ENCODE data around the gene LANCL2. TPM values are rescaled to one million over a fixed set of nuclear protein-coding genes. Genes with fewer than 3 reads are reported as not detected.

The LANCL2 gene
- total RNA-seq, 1 experiment from 2014 or later: 26.4 TPM

GRCh38 chr7:55379285-55379684 is 14.1 kb downstream of the LANCL2 start:
- H3K4me1 Mint-ChIP-seq: peaks cover 21 to 28% of the 10 kb centered on the region in 2 experiments
- H3K79me1 ChIP-seq (ENCODE audit: insufficient read depth, low read depth, low read length, poor library complexity, severe bottlenecking): no peaks in the 10 kb centered on the region
- peaks cover 5% of the 10 kb centered on the region; the same call in 1 of the 2 replicates for H3K4me1 ChIP-seq (ENCODE audit: insufficient read depth, low read length)
- H2BK5ac ChIP-seq (ENCODE audit: insufficient read length, low read length): no peak overlapping the region
- H3K4ac ChIP-seq (ENCODE audit: low read depth, low read length): no peak overlapping the region
- no peak overlapping the region for H2BK12ac ChIP-seq (ENCODE audit: insufficient read length, low read depth, low read length)
- 0 out of 2 replicates have a peak, but pooled peaks cover 2% of the 10 kb centered on the region for H3K79me2 ChIP-seq (ENCODE audit: insufficient read depth, low read length)
- no peaks in the 10 kb centered on the region for H3K27me3 Mint-ChIP-seq (ENCODE audit: low read depth)
- no peak overlapping the region for H3T11ph ChIP-seq (ENCODE audit: low read length)
- H3K9me3 Mint-ChIP-seq: peaks cover 20 to 27% of the 10 kb centered on the region in 2 experiments
- no peaks in the 10 kb centered on the region for H3K27me3 ChIP-seq (ENCODE audit: insufficient read depth, low read length)
- no peak overlapping the region; a peak in 1 of 7 replicates for H3K27ac Mint-ChIP-seq
- DNase-seq: no peak
- H3K18ac ChIP-seq (ENCODE audit: insufficient read length, low read depth, low read length): no peak overlapping the region
- no peak overlapping the region for H3K56ac ChIP-seq (ENCODE audit: insufficient read length, low read depth, low read length)
- H3K9ac ChIP-seq (ENCODE audit: extremely low read depth, insufficient read length, low read length): no peak overlapping the region
- H3K23ac ChIP-seq (ENCODE audit: insufficient read length, low read depth, low read length): no peak overlapping the region
- H3K27ac ChIP-seq (ENCODE audit: insufficient read length, low read depth, low read length): no peak overlapping the region
- H3K4me3 Mint-ChIP-seq: no peak overlapping the region
- no peak overlapping the region for H3K14ac ChIP-seq (ENCODE audit: insufficient read depth, low read length)
- H2BK20ac ChIP-seq (ENCODE audit: low read depth, low read length, poor library complexity, severe bottlenecking): no peak overlapping the region
- H4K5ac ChIP-seq (ENCODE audit: insufficient read length, low read depth, low read length): no peak overlapping the region
- no peak overlapping the region for H3K4me2 ChIP-seq (ENCODE audit: insufficient read depth, insufficient read length, low read length)
- no peak for TF ChIP-seq CTCF (conservative IDR thresholded peaks at IDR 0.05)
- H2BK120ac ChIP-seq (ENCODE audit: low read depth, low read length, poor library complexity, severe bottlenecking): no peak overlapping the region
- H3K36me3 Mint-ChIP-seq (ENCODE audit: insufficient read depth in 1 of 3, low read depth in 3 of 3): peaks cover 18 to 27% (median 20%) of the 10 kb centered on the region in 3 experiments
- no peak overlapping the region for H4K91ac ChIP-seq (ENCODE audit: insufficient read length, low read depth, low read length)
- no peak overlapping the region for H2BK15ac ChIP-seq (ENCODE audit: low read depth, low read length)
- H3K9me3 ChIP-seq (ENCODE audit: control insufficient read depth, low read depth, low read length): no peaks in the 10 kb centered on the region
- no CpG with 5 or more reads among the region's 3 CpGs for WGBS (ENCODE audit: extremely low coverage, insufficient read length, low lambda C conversion rate)
- H2AFZ ChIP-seq (ENCODE audit: low read length): no peak overlapping the region
- no peak overlapping the region for H2AK5ac ChIP-seq (ENCODE audit: insufficient read length, low read length)
- H4K20me1 ChIP-seq (ENCODE audit: control insufficient read depth, insufficient read depth, insufficient read length): no peaks in the 10 kb centered on the region
- no peaks in the 10 kb centered on the region for H3K23me2 ChIP-seq (ENCODE audit: insufficient read length, low read depth, low read length, poor library complexity, severe bottlenecking)
- H4K8ac ChIP-seq (replicated peaks; ENCODE audit: insufficient read length, low read depth, low read length): no peak overlapping the region

Data from H9 (cell line).